Kidney (tissue), 14 donors: ENCODE measurements around the gene ME1. TPM values are rescaled to one million over a fixed set of nuclear protein-coding genes. Genes with fewer than 3 reads are reported as not detected.

Experiments used
- DNase-seq, 5 donors: peaks; one replicate each; pipeline ENCODE4 v3.0.0-alpha.2; 2013 to 2020
- FAIRE-seq: peaks from 2 replicates; lab custom pipeline; 2012; peaks lifted over from hg19 to GRCh38; lab: Jason Lieb, UNC
- H3K27ac ChIP-seq, 2 donors: one replicate each; pipeline ENCODE4 v1.7.0; 2013; ENCODE audit warnings: low read depth in 2 of 2, low read length in 2 of 2, inconsistent platforms in 1 of 2
- H3K27me3 ChIP-seq: one replicate; pipeline ENCODE4 v1.7.1; 2013; ENCODE audit warnings: low read length, inconsistent platforms; ENCODE audit not compliant: control insufficient read depth, insufficient read depth
- H3K36me3 ChIP-seq, 3 donors: one replicate each; pipeline versions ENCODE4 v1.7.0 to v1.7.1; 2013; ENCODE audit warnings: low read length in 3 of 3, control low read depth in 1 of 3, inconsistent platforms in 1 of 3; ENCODE audit not compliant: insufficient read depth in 3 of 3, control insufficient read depth in 2 of 3
- H3K4me1 ChIP-seq, 3 donors: one replicate each; pipeline versions ENCODE4 v1.7.0 to v1.7.1; 2013; ENCODE audit warnings: low read length in 3 of 3, inconsistent platforms in 1 of 3, low read depth in 1 of 3; ENCODE audit not compliant: control insufficient read depth in 2 of 3, insufficient read depth in 2 of 3
- H3K4me3 ChIP-seq, 3 donors: one replicate each; pipeline versions ENCODE4 v1.7.0 to v1.8.1; 2013; ENCODE audit warnings: low read length in 3 of 3, control low read depth in 1 of 3, inconsistent platforms in 1 of 3
- H3K9ac ChIP-seq, 3 donors: one replicate each; pipeline versions ENCODE4 v1.7.0 to v1.7.1; 2013; ENCODE audit warnings: low read length in 3 of 3, control low read depth in 1 of 3, inconsistent platforms in 1 of 3
- H3K9me3 ChIP-seq, 3 donors: one replicate each; pipeline versions ENCODE4 v1.7.0 to v1.7.1; 2013; ENCODE audit warnings: low read length in 3 of 3, control low read depth in 1 of 3, inconsistent platforms in 1 of 3; ENCODE audit not compliant: control insufficient read depth in 2 of 3, insufficient read depth in 1 of 3
- CTCF ChIP-seq: IDR thresholded peaks from 3 replicates; pipeline ENCODE4 v1.5.1; 2012; ENCODE audit warnings: mild to moderate bottlenecking, moderate library complexity, borderline replicate concordance; ENCODE audit not compliant: insufficient read depth; ENCODE audit errors: extremely low read depth
- intact Hi-C: fragments of 100-400 bp; cut with DNase I; formaldehyde crosslinking; loops from one replicate; pipeline ENCODE4 v1.11.1; 2022
- polyA plus RNA-seq: library from polyadenylated mRNA; stranded (reverse); fragments of 350-450 nt; fragmentation: Illumina TruSeq; extraction: RNeasy Lipid Tissue Mini Kit (QIAGEN cat#74804); gene quantifications from one replicate; pipeline ENCODE4 v1.2.3, GENCODE V29; 2014; ENCODE audit warnings: low read depth, low replicate concordance; ENCODE audit not compliant: insufficient read depth
- total RNA-seq: library from RNA; stranded (reverse); fragmentation: NEBNext Ultra II Directional; extraction: Animal tissue kit (Norgen Biotek cat#: 25700); gene quantifications from one replicate; pipeline ENCODE4 v1.2.1, GENCODE V29; 2021
- donor health status: control.
- donor health status: control.
- donor health status: control.
- donor health status: control.
- donor health status: control.
- donor health status: DM: yes; HTN: yes; CAD: no.
- donor health status: Normal renal cell carcinoma (clear cell type).

The ME1 gene
- total and polyA plus RNA-seq, 2 donors from 2014 or later, result 3.3 to 5.5 TPM

- Histone ChIP-seq H3K4me3 (no peak overlapping the region), H3K27ac (no peak overlapping the region), H3K36me3 (no peaks in the 10 kb centered on the region), H3K4me1 (no peaks in the 10 kb centered on the region), H3K9me3 (peaks cover 0 to 5% (median 0%) of the 10 kb centered on the region in 3 donors), H3K27me3 (no peaks in the 10 kb centered on the region), H3K9ac (no peak overlapping the region)
- DNase-seq (no peak), FAIRE-seq (no peak)
- no peak for TF ChIP-seq CTCF
- intact Hi-C loops, result no loop called here
Observed at GRCh38 chr6:83359638-83360037, 71.2 kb downstream of the ME1 start.

- FAIRE-seq, result no peak
- H3K27ac ChIP-seq, result no peak overlapping the region
- intact Hi-C loops, result no loop called here
Observed at GRCh38 chr6:83354747-83355146, 76.1 kb downstream of the ME1 start.

GRCh38 chr6:83352424-83353061 lies 78.3 kb downstream of the ME1 start:
- Histone ChIP-seq H3K27me3 (no peaks in the 10 kb centered on the region), H3K4me1 (no peaks in the 10 kb centered on the region), H3K36me3 (no peaks in the 10 kb centered on the region), H3K4me3 (no peak overlapping the region), H3K27ac (no peak overlapping the region), H3K9me3 (no peaks in the 10 kb centered on the region), H3K9ac (no peak overlapping the region)
- intact Hi-C loops, result no loop called here
- no peak for TF ChIP-seq CTCF
- no peak for DNase-seq
- no peak for FAIRE-seq

More at GRCh38 chr6:83354747-83355146, 76.1 kb downstream of the ME1 start:
- Histone ChIP-seq H3K4me3 (no peak overlapping the region), H3K36me3 (no peaks in the 10 kb centered on the region), H3K4me1 (no peaks in the 10 kb centered on the region), H3K9ac (no peak overlapping the region), H3K27me3 (no peaks in the 10 kb centered on the region), H3K9me3 (peaks cover 0 to 1% (median 0%) of the 10 kb centered on the region in 3 donors)
- TF ChIP-seq CTCF, result no peak
- DNase-seq, result no peak

- Histone ChIP-seq H3K9ac (no peak overlapping the region), H3K9me3 (no peaks in the 10 kb centered on the region), H3K36me3 (no peaks in the 10 kb centered on the region), H3K4me3 (no peak overlapping the region), H3K4me1 (no peaks in the 10 kb centered on the region), H3K27me3 (no peaks in the 10 kb centered on the region), H3K27ac (no peak overlapping the region)
- intact Hi-C loops, result no loop called here
- TF ChIP-seq CTCF, result no peak
- FAIRE-seq (no peak), DNase-seq (no peak)
Observed at GRCh38 chr6:83343121-83343520, 87.7 kb downstream of the ME1 start.
